KOPT-K1 (cell line): ENCODE measurements around the gene GLIPR1.
A peak's percentile ranks its signal among the peaks of the same experiment; 100 is the strongest.
"Not testable (repeated sequence)": the region's sequence is repeated elsewhere in the genome, so short reads cannot be mapped to it uniquely, and the experiment has no call there.

Source experiments
- H3K27ac ChIP-seq: fragments of 200-600 bp; sonication (generic); 2 replicates; pipeline ENCODE4 v1.5.1; 2016; ENCODE audit warnings: antibody characterized with exemption, mild to moderate bottlenecking, low read depth, low read length; ENCODE audit not compliant: poor library complexity, severe bottlenecking
- H3K36me3 ChIP-seq: fragments of 200-600 bp; sonication (generic); 2 replicates; pipeline ENCODE4 v1.5.1; 2017; ENCODE audit warnings: antibody characterized with exemption, mild to moderate bottlenecking, low read length, moderate library complexity; ENCODE audit not compliant: insufficient read depth
- H3K9me3 ChIP-seq: fragments of 200-600 bp; sonication (generic); 2 replicates; pipeline ENCODE4 v1.5.1; 2017; ENCODE audit warnings: antibody characterized with exemption, low read length, mild to moderate bottlenecking; ENCODE audit not compliant: insufficient read depth, poor library complexity, severe bottlenecking

GLIPR1 gene

DNA sequence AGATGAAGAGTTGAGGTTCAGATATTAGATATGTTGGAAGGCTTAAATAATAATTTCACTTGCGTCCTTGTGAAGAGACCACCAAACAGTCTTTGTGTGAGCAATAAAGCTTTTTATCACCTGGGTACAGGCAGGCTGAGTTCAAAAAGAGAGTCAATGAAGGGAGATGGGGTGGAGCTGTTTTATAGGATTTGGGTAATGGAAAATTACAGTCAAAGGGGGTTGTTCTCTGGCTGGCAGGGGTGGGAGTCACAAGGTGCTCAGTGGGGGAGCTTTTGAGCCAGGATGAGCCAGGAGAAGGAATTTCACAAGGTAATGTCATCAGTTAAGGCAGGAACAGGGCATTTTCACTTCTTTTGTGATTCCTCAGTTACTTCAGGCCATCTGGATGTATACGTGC, 3.9 kb downstream of the GLIPR1 start:
- not testable (repeated sequence) for H3K9me3 ChIP-seq, H3K27ac ChIP-seq, H3K36me3 ChIP-seq

DNA sequence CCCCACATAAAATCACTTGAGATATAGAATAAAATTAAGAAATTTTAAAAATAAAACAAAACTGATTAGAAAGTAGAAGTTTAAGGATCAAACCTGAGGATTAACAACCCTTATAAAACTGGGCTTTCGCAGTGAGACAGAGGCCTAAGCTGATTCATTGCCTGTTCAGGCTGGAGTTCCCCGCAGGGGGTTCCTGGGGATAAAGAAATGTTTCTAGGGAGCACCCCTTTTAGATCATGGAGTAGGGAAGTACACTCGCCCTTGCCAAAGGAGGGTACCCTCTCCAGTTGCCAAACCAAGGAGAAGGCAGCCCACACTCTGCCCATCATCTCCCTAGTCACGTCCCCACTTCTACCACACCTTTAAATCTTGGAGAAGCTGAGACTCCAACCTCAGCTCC, 6.8 kb downstream of the GLIPR1 start:
- Histone ChIP-seq H3K27ac (no peak overlapping the region), H3K9me3 (no peaks in the 10 kb centered on the region), H3K36me3 (peaks cover 19% of the 10 kb centered on the region; the same call in 1 of the 2 replicates)

DNA sequence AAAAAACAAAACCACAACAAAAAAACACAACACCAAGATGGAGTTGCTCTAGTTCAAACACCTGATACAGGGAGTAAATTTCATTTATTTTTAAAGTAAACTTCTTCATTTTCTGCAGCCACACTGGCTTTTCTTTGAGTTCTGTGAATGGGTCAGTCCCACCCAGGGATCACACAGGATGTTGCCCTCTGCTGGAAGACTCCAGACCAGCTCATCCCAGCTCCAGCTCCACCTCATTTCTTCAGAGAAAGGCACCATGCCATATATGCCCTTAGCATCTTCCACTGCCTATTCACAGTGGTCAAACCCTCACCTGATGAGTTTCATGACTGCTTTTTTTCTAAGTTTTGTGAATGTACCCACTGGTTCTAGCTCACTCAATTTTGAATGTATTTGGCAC, 8.0 kb downstream of the GLIPR1 start:
- Histone ChIP-seq H3K36me3 (peaks cover 28% of the 10 kb centered on the region), H3K9me3 (no peaks in the 10 kb centered on the region), H3K27ac (no peak overlapping the region)

- Histone ChIP-seq H3K27ac (no peak overlapping the region), H3K9me3 (no peaks in the 10 kb centered on the region), H3K36me3 (peaks cover 35% of the 10 kb centered on the region)
These were observed 8.6 kb downstream of the GLIPR1 start for GRCh38 chr12:75489187-75489586.

GRCh38 chr12:75489613-75490210, 9.2 kb downstream of the GLIPR1 start:
- Histone ChIP-seq H3K36me3 (peaks cover 40% of the 10 kb centered on the region), H3K27ac (no peak overlapping the region), H3K9me3 (no peaks in the 10 kb centered on the region)

- no peaks in the 10 kb centered on the region for H3K9me3 ChIP-seq
- no peak overlapping the region for H3K27ac ChIP-seq
- H3K36me3 ChIP-seq: peaks cover 51% of the 10 kb centered on the region
These were observed 10.6 kb downstream of the GLIPR1 start for GRCh38 chr12:75491169-75491568.

GRCh38 chr12:75503459-75503858, 22.9 kb downstream of the GLIPR1 start:
- H3K27ac ChIP-seq: no peak overlapping the region
- no peaks in the 10 kb centered on the region for H3K9me3 ChIP-seq
- H3K36me3 ChIP-seq: peaks cover 100% of the 10 kb centered on the region

GRCh38 chr12:75503866-75504265, 23.3 kb downstream of the GLIPR1 start:
- Histone ChIP-seq H3K36me3 (peaks cover 98% of the 10 kb centered on the region), H3K9me3 (no peaks in the 10 kb centered on the region), H3K27ac (no peak overlapping the region)

- Histone ChIP-seq H3K36me3 (peaks cover 83% of the 10 kb centered on the region), H3K9me3 (no peaks in the 10 kb centered on the region), H3K27ac (no peak overlapping the region)
These were observed 25.3 kb downstream of the GLIPR1 start for GRCh38 chr12:75505706-75506312.

- Histone ChIP-seq H3K27ac (no peak overlapping the region), H3K36me3 (peaks cover 70% of the 10 kb centered on the region), H3K9me3 (no peaks in the 10 kb centered on the region)
These were observed 26.5 kb downstream of the GLIPR1 start for GRCh38 chr12:75507086-75507485.

DNA sequence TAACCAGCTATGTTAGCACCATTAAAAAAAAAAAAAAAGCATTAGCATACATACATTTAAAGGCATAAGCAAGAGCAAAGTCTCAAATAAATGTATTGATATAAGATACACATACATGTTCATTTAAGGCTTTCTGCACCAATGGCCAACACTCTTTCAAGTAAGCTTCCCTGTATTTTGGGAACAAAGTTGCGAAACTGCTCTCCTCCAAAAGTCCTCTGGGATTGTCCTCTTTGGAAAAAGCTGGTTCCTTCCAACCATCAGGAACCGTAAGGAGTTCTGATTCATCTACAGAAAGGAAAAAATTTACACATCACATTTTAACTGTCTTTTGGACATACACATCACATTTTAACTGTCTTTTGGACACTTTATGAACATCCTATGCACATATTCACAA, 27.6 kb downstream of the GLIPR1 start:
- Histone ChIP-seq H3K36me3 (peaks cover 59% of the 10 kb centered on the region), H3K27ac (no peak overlapping the region), H3K9me3 (no peaks in the 10 kb centered on the region)

DNA sequence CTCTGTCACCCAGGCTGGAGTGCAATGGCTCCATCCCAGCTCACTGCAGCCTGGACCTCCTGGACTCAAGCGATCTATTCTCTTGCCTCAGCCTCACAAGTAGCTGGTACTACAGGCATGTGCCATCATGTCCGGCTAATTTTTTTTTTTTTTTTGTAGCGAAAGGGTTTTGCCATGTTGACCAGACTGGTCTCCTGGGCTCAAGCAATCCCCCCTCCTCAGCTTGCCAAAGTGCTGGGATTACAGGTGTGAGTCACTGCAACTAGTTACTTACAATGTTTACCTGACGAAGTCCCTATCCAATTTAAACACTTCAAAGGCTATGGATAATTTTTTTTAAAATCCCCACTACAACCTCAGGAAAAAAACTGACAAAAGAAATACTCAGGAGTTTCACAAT, 29.1 kb downstream of the GLIPR1 start:
- H3K36me3 ChIP-seq: peaks cover 45% of the 10 kb centered on the region
- H3K27ac ChIP-seq: no peak overlapping the region
- H3K9me3 ChIP-seq: no peaks in the 10 kb centered on the region

DNA sequence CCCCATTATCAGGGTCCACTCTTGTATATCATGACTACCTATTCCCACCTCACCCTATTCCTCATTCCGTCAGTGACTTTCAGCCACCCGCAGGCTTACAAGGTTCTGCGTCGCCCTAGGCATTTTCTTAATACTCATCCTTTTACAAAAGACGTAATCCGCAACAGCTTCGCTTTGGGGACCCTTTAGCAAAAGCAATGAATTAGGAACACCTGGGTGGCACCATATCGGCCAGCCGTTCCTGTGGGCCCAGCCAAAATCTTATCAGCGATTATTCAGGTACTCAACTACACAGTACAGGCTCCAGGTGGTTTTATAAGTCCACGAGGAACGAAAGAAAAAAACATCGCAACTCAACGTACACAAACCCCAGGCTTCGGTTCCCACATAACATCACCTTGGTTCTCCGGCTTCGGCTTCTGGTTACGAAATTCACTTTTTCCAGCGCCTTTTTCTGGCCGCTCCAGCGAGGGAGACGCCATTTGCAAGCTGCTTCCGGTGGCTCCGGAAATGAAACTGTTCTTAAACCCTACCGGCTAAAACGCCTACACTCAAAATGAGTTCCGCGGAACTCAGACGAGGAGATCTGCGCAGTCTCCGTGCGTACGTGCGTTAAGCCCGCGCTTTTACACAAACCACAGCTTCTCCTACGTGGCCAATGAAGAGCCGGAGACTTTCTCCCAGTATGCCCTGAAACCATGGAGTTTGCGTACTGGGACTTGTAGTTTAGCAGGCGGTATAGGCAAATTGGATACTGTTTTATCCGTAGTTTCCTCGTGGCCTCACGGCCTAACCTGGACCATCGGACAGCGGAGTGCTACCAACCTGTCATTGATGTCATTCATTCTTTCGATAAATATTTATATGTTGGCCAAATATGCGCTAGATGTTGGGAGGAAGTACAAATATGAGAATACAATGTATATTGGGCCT, 30.8 kb downstream of the GLIPR1 start, which contains the start of gene KRR1:
Gene KRR1, minus strand, starts transcription at position 494 of the 933 bp plus-strand sequence. Its CDS starts 12 bp downstream, at position 482.
- Histone ChIP-seq H3K9me3 (no peaks in the 10 kb centered on the region), H3K27ac (peak within 1 kb of the TSS; percentile 75), H3K36me3 (peaks cover 27% of the 10 kb centered on the region)

- H3K9me3 ChIP-seq, H3K27ac ChIP-seq, H3K36me3 ChIP-seq: not testable (repeated sequence)
These were observed 40.7 kb downstream of the GLIPR1 start for GRCh38 chr12:75521224-75521623.

DNA sequence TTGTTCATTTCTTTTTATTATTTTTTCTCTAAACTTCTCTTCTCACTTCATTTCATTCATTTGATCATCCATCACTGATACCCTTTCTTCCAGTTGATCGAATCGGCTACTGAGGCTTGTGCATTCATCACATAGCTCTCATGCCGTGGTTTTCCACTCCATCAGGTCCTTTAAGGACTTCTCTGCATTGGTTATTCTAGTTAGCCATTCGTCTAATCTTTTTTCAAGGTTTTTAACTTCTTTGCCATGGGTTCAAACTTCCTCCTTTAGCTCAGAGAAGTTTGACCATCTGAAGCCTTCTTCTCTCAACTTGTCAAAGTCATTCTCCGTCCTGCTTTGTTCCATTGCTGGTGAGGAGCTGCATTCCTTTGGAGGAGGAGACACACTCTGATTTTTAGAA, 41.6 kb downstream of the GLIPR1 start:
- not testable (repeated sequence) for H3K9me3 ChIP-seq, H3K27ac ChIP-seq, H3K36me3 ChIP-seq
